SK-MEL-5 (cell line): ENCODE results near the gene DENND1A. TPM values are rescaled to one million over a fixed set of nuclear protein-coding genes. Genes with fewer than 3 reads are reported as not detected.

Experiments used
- DNase-seq: peaks from one replicate; pipeline ENCODE4 v3.0.0-alpha.2; 2016; ENCODE audit warnings: low read depth, low spot score
- in situ Hi-C: cut with HindIII; loops from 2 replicates; pipeline ENCODE4 v1.10.0; 2016; ENCODE audit warnings: low sequenced_read_pairs, high pct_unique_total_duplicates, low pct_unique_long_range_greater_than_20kb
- total RNA-seq: library from RNA; depleted of rRNA; stranded (reverse); fragments of >200 nt; shearing (Covaris generic); gene quantifications from 2 replicates; pipeline ENCODE4 v1.2.3, GENCODE V29; 2014

DENND1A gene
- total RNA-seq, 1 experiment from 2014 or later: 30.4 TPM

DNA sequence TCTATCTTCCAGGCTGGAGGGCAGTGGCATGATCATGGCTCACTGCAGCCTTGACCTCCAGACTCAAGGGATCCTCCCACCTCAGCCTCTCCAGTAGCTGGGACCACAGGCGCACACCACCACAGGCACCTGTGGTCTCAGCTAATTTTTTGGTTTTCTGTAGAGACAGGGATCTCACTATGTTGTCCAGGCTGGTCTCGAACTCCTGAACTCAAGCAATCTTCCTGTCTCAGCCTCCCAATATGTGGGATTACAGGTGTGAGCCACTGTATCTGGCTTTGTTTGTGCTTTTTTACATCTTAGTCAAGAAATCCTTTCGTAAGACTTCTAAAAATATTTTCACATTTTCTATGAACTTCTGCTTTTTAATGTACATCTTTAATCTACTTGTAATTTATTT lies 116.9 kb downstream of the DENND1A start:
- in situ Hi-C loops: no loop called here

DNA sequence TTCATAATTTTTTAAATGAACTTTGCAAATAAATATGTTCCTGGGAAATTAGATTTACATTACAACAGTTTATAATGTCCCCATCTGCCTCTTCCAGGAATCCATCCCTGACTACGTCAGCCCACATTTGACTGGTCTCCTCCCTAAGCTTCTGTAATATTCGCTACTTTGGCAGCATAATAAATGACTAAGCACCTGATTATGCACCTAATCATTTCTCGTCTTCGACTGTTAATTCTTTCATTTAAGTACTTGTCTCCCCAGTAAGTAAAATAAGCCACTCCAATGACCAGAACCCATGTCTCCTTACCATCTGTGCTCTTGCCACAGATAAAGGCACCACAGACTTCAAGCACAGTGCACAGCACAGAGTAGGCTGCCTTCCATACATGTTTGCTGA lies 122.7 kb downstream of the DENND1A start:
- in situ Hi-C loops: no loop called here

More for the DNA sequence above, 116.9 kb downstream of the DENND1A start:
- no peak for DNase-seq

DNA sequence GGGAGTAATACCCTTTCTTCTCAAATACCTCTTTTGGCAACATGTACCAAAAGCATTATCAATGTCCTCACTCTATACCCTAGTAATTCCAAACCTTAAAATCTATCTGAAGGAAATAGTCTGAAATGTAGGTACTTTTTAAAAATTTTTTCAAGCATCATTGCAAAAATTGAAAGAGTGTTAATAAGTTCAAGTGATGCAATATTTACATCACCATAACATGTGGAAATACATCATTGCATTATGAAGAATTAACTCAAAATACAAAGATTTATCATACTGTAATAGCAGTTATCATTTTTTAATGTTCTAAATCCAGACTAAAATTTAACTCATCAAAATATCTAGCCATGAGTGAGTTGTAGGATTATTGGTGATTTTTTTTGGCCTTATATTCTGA lies 123.1 kb downstream of the DENND1A start:
- in situ Hi-C loops: no loop called here

More for the DNA sequence above, 122.7 kb downstream of the DENND1A start:
- no peak for DNase-seq

DNA sequence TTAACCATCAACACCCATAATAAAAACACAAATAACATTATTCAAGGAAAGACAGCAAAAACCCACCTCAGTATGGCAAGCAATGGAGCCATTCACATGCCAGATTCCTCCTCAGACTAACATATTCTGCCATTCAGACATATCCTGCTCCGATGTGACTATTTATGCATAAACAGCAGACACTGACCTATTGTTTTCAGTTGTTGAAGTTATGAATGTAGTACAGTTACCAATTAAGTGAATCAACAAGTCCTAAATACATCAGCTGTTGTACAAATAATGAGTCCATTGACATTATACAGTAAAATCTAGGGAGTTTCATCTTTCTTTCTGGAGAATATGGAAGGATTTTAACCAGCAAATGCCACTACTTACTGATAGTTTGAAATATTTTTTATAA lies 131.7 kb downstream of the DENND1A start:
- in situ Hi-C loops: no loop called here
- DNase-seq: peak; percentile 98

More for the DNA sequence above, 123.1 kb downstream of the DENND1A start:
- DNase-seq: no peak

DNA sequence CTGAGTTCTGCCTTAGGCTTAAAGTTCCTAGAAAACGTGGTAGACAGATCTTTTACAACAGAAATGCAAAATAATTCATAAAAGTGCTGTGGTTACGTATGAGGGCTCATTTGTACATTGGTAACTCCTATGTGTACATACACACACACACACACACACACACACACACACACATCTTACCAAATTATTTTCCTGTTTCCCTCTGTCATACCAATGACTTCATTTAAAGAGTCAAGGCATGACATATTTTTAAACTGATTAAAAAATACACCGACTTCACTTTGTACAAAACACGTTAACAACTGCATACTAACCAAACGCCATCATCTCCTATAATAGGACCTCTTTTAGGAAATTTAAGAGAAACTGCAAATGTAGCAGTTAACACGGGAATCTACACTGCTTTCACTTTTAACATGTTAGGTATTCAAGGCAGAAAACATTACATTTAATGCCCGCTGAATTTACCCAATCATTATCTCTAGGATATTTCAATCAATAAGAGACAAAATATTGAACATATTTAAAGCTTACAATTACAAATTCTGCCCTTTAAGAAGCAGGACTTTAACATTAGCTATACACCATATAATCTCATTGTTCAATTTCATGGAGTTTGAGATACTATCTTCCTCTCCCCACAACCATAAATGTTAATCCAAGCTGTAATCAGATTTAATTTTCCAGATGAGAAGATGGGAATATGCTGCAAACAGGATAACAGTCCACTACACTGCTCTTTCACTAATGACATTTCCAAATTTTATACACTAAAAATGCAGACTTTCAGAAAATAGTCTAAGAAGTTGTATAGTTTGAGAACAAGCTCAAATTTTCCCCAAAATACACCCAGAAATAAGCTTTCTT lies 133.1 kb downstream of the DENND1A start:
- peak; percentile 21 for DNase-seq
- in situ Hi-C loops: no loop called here

DNA sequence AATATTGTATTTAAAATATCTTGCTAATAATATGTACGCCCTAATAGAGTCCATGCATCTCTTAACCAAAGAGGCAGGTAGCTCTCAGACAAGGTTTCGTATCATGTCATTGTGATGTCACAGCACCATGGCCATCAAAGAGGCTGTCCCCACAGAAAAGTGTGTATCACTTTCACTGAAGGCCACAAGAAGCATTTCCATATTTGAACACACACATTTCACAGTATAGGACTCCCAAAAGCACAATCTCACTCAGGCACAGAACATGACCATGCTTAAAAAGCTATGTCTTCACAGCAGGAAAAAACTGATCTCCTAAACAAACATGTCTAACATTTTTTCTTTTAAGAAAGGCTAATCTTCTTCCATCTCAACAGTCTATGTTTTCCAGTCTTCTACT lies 133.8 kb downstream of the DENND1A start:
- no peak for DNase-seq
- in situ Hi-C loops: no loop called here

DNA sequence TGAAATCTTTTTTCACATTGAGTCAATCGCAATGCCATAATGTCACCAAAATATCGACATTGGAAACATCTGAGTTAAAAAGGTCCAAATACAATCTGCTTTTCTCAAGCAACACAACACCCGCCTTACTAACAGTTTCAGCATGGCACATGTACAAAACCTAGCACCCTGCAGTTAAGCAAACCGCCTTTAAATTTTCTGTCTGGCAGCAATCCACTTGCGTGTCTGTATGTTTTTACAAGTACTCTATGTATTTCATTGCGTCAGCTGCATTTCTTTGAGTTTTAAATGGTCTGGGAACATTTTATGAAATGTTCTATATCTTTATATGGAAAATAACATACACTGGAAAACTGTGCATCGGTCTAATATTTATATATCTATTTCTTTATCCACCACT lies 134.6 kb downstream of the DENND1A start:
- in situ Hi-C loops: no loop called here
- DNase-seq: no peak

DNA sequence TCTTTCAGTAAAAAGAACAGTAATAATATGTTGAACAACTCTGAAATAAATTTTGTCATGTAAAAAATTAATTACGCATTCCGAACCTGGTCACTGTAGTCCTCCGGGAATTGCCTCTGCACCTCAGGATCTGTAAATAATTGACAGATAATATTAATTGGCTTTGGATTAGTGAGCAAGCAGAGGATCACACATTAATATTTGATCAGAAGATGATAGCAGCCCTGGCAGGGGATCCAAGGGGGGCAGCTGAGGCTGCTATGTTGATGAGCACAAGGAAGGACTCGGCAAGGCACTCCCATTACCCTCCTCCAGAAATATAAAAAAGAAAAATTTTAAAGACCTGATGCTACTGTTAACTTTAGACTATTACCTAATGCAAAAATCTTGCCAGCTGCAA lies 137.4 kb downstream of the DENND1A start:
- in situ Hi-C loops: no loop called here

DNA sequence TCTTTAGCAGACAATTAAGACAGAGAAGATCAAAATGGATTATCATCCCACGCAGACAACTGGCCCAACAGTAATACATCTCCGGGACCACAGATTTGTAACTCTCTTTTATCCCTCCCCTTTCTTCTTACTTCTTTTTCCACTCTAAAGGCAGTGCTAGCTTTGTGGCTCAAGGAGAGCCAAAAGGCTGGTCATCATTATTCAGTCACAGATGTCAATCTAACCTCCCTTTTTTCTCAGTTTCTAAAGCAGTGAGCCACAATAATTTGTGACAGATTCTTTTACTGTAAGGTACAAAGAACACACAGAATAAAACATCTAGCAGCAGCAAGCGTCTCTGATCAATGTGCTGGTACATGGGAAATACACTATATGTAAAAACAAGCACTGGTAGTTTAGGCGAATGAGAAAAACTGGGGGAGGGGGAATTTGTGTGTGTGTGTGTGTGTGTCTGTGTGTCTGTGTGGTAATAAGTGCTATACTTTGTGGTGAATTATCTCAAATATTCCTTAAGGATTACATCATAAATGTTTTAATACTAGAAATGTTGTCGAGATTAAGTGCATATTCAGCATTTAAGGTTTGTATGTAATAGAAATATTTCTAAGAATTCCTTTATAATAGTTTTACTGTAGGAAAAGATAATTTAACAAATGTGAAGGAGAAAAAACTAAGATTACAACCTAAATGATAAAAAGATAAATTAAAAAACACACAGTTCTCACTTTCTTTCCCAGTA lies 140.2 kb downstream of the DENND1A start:
- in situ Hi-C loops: no loop called here
- DNase-seq: no peak

More for the DNA sequence above, 137.4 kb downstream of the DENND1A start:
- DNase-seq: no peak

DNA sequence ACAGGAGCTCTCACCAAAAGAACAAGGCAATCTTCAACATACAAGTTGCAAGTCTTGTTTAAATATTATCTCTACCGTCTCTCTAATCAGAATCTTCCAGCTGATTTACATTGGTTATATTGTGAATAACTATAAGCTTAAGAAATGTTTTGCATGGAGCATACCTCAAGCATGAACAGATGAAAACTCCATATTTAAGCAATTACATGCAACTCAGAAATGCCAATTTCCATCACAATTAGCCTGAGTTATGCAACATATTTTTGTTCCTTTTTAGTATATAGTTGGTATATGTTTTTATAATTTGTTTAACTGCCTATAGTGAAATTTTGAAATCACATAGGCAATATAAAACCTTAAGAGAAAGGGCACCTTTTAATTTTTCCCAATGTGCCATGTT lies 142.5 kb downstream of the DENND1A start:
- no peak for DNase-seq

DNA sequence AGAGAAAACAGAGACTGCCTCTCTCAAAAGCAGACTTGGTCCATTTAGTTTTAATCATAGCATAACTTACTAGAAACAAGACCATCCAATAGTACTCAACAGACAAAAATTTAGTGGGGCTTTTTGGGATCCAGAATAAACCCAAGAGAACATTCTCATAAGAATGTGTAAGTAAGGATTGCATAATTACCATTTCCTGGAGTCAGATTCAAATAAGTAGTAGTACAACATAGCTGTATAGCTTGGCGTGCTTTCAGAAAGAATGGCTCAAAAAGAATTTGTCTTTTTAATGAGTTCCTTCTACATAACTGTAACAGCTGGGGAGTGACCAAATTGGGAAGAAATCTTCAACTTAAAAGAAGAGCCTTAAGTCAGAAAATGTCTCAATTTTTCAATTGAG lies 145.4 kb downstream of the DENND1A start:
- DNase-seq: no peak
- in situ Hi-C loops: no loop called here

More for the DNA sequence above, 142.5 kb downstream of the DENND1A start:
- in situ Hi-C loops: no loop called here

DNA sequence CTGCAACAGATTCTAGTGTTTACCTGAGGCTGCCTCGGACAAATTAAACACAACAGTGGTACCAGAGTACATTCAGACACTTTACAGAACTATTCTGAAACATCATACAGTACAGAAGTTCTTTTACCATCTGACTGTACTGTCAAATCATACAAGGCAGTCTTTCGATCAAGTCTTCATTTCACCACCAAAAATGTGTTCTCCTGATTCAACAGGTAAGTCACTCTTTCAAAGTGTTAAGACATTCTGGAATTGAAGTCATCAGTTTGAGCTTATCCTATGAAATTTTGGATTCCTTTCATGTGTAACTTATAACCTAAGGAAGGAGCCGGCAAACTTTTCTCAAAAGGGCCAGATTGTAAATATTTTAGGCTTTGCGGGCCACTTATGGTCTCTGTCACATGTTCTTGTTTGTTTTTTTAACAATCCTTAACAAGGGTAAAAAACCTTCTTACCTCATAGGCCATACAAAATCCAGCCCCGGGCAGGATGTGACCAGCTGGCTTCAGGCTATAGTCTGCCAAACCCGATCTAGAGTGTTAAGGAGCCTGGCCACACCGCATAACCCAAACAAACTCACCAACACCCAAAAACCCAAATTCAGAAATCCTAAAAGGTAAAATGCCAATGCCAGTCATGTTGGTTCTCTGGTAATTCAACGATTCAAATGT lies 151.6 kb downstream of the DENND1A start:
- in situ Hi-C loops: no loop called here
- DNase-seq: no peak

DNA sequence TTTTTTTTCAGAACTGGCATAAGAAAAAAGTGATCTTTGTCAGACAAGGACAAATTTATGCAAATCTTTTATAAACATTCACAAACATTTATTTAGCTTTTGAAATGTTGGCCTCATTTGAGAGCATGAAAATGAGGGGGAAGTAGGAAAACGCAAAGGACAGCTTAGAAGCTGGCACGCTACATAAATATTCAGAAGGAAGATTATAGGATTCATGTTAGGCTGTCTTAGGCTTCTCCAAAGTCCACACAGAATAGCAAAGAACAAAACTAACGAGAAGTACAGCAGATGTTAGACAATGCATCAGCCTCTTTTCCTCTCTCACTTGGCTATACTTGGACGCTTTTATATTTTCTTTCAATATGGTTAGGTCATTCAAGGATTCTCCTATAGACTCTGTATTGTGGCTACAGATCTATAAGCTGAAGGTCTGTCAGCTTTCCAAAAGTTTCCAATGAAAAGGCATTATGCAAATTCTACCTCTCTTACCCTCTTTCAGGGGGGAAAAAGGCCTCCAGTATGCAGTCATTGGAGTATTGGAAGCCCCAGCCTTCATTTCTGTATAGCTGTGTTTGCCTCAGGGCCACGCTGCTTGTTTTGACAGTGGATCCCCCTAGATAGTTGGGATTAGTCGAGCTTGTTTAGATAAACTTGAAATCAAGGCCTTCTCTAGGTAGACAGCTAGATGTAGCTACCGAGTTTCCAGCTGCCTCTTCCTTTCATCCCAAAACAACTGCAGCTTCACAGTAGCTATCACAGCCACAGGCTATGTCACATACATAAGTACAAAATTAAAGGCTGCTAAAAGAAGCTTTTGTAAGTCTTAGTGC lies 153.0 kb downstream of the DENND1A start:
- in situ Hi-C loops: no loop called here
- peak; percentile 38 for DNase-seq

DNA sequence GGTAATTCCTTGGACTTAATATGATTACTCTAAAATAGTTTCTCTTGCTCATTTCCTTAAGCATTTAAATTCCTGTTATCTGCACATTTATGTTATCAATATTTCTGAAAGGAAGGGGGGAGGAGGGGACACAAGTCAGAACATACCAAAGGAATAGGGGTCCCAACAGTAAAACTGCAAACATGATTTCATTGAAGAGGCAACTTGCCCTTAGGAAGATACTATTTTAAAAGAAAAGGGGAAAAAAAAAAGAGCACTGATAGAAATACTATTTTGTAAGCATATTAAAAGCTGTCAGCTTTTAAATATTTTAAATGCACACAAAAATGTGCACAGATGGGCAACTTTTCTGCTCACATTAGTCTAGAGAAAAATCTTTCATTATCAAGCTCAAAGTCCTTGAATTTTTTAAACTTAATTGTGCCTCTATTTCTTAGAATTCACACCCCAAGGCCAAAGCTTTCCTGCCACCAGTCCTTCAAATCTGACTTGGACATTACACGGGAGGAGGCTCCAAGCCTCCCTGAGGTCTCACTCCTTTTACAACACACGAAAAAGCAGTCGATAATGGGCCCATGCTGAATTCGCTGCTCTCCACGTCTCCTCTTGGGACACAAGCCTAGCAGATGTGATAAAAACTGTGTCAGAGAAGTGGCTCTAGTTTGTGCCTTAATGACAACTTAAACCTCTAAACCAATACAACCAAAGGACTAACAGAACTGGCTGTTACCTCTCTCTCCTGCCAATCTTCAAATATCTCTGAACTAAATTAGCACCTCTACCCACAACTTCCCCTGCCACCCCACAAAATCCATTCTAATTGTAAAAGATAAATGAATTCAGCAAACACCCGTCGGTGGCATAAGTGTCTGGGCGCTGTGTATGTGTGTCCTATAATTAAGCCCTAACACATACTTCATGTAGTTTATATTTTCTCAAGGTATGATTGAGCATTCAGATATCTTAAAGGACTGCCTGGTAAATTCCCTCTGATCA lies 154.3 kb downstream of the DENND1A start:
- no peak for DNase-seq
- in situ Hi-C loops: no loop called here

DNA sequence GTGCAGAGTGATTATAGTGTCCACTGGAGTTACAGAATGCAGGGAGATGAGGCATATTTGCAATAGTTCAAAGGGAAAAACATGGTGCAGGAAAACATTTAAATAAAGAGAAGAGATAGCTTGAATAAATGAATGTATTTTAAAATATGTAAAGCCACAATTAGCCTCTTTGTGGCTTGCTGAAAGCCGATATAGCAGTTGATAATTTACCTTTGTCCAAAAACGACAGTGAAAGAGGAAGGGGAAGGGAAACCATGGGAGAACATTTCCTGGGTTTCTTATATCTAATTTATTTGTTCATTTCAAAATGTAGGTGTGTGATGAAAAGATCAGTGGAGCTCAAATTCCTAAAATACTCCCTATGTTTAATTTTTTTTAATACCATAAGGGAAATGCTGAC lies 156.1 kb downstream of the DENND1A start:
- in situ Hi-C loops: no loop called here

DNA sequence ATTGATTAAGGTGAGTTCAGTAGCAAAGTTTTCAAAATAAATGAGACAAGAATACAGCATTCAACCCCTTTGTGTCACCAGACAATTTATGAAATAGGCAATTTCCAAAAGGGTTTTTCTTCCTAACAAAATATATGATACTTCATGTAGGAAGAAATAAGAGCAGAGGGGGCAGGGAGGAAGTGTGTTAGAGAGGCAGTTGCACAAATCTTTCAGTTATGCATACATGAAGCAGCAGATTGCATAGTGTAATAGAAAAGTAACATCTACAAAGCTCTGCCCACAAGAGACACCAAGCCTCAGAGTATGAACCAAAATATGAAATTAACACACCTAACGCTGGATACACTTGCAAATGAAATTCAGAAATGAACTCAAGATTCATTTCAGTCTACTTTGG lies 157.0 kb downstream of the DENND1A start:
- in situ Hi-C loops: no loop called here

More for the DNA sequence above, 156.1 kb downstream of the DENND1A start:
- no peak for DNase-seq

More for the DNA sequence above, 157.0 kb downstream of the DENND1A start:
- DNase-seq: no peak
